ENCODE data around the gene FOXF1. TPM values are rescaled to one million over a fixed set of nuclear protein-coding genes. Genes with fewer than 3 reads are reported as not detected.

The FOXF1 gene
- total and polyA plus RNA-seq, 2 of the 13 experiments (the other 11 are each of a cell fraction or from before 2014, with no cell fraction given), result not detected

- intact Hi-C loops (cut with micrococcal nuclease; ENCODE audit: unreplicated experiment) (no loop called here), in situ Hi-C loops (cut with HindIII; ENCODE audit: extremely low pct_ligation_motif_present, low pct_unique_long_range_greater_than_20kb) (no loop called here)
- POLR2A ChIA-PET, result no interaction called here
- CTCF ChIA-PET (ENCODE audit: low intra/inter-chr PET ratio, low total read pairs), result no interaction called here
- Histone ChIP-seq H2AFZ (ENCODE audit: low read length) (no peak overlapping the region), H3K4me3 (replicated peaks in 1 of 3; ENCODE audit: insufficient read depth in 1 of 3, low read depth in 2 of 3, low read length in 3 of 3) (no peak overlapping the region), H3K4me1 (ENCODE audit: insufficient read depth, low read length) (no peaks in the 10 kb centered on the region), H4K20me1 (ENCODE audit: insufficient read depth, low read length) (no peaks in the 10 kb centered on the region; the same call in 1 of the 2 replicates), H3K27ac (ENCODE audit: extremely low read length, insufficient read depth, low read length) (no peak overlapping the region), H3K9me3 (ENCODE audit: low read length) (no peaks in the 10 kb centered on the region), H3K27me3 (ENCODE audit: control insufficient read depth in 1 of 2, insufficient read depth in 2 of 2, low read length in 2 of 2) (peaks cover 15 to 85% of the 10 kb centered on the region in 2 experiments), H3K9ac (ENCODE audit: insufficient read depth, low read depth, low read length) (no peak overlapping the region), H3K36me3 (replicated peaks in 1 of 2; ENCODE audit: control insufficient read depth in 1 of 2, insufficient read depth in 2 of 2, low read length in 2 of 2) (no peaks in the 10 kb centered on the region), H3K79me2 (ENCODE audit: insufficient read depth, low read length) (no peaks in the 10 kb centered on the region), H3K4me2 (ENCODE audit: low read depth, low read length) (no peak overlapping the region)
- FAIRE-seq (no peak), DNase-seq (ENCODE audit: low spot score) (no peak), ATAC-seq (no peak)
- TF ChIP-seq KMT2A (CRISPR knock-in tag; IDR thresholded peaks at IDR 0.05) (no peak), ZNF629 (CRISPR knock-in tag; conservative IDR thresholded peaks at IDR 0.05) (no peak), TOPORS (CRISPR knock-in tag; IDR thresholded peaks at IDR 0.05) (no peak), FOSL2 (CRISPR knock-in tag; IDR thresholded peaks at IDR 0.05) (no peak), ETV6 (CRISPR knock-in tag; conservative IDR thresholded peaks at IDR 0.05) (no peak), MED1 (CRISPR knock-in tag; IDR thresholded peaks at IDR 0.05) (no peak), BRD4 (CRISPR knock-in tag; IDR thresholded peaks at IDR 0.05) (no peak), ZNF124 (CRISPR knock-in tag; IDR thresholded peaks at IDR 0.05) (no peak), HOXA7 (CRISPR knock-in tag; IDR thresholded peaks at IDR 0.05) (no peak), ZNF512 (CRISPR knock-in tag; IDR thresholded peaks at IDR 0.05) (no peak), ZBTB37 (CRISPR knock-in tag; IDR thresholded peaks at IDR 0.05) (no peak), PLRG1 (conservative IDR thresholded peaks at IDR 0.05) (no peak), RFXAP (CRISPR knock-in tag; IDR thresholded peaks at IDR 0.05; ENCODE audit: borderline replicate concordance) (no peak), GZF1 (CRISPR knock-in tag; IDR thresholded peaks at IDR 0.05) (no peak), CREM (IDR thresholded peaks at IDR 0.05) (no peak), CREM (CRISPR knock-in tag; IDR thresholded peaks at IDR 0.05) (no peak), MEIS2 (CRISPR knock-in tag; IDR thresholded peaks at IDR 0.05) (no peak), NAIF1 (CRISPR knock-in tag; IDR thresholded peaks at IDR 0.05; ENCODE audit: borderline replicate concordance) (no peak), ZFP37 (CRISPR knock-in tag; IDR thresholded peaks at IDR 0.05; ENCODE audit: borderline replicate concordance) (no peak), ZNF7 (CRISPR knock-in tag; IDR thresholded peaks at IDR 0.05) (no peak)
- BruUV-seq (replicated peaks), result no TSS peak
- 21% methylated on average over 35 of the region's 54 CpGs for WGBS (ENCODE audit: low lambda C conversion rate)
These were observed 15.6 kb upstream of the FOXF1 start for GRCh38 chr16:86494565-86495356.

Measured in HepG2 (cell line).